ENCODE measurements around the gene GPR63.

The GPR63 gene

GRCh38 chr6:96816301-96816817 lies 20.9 kb downstream of the GPR63 start:
- DNase-seq: peak; percentile 62

DNA sequence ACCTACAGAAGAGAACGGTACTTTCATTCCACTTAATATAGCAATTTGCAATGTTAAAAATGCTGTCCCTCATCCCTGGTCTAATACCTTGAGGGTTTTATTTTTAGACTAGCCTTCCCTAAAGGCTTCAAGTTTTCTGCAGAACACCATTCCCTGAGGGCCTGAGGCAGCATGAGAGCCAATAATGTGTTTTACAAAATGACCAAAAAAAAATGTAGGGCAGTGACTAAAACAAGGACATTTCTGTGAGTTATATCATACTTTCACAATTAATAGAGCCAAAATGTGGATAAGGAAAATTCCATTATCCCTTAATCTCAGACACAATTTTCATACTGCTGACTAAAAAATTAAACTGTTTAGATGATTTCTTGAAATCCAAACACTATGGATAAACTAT lies 22.7 kb downstream of the GPR63 start:
- no peak for DNase-seq

GRCh38 chr6:96812077-96812703 lies 25.1 kb downstream of the GPR63 start:
- peak; percentile 67 for DNase-seq

- DNase-seq: no peak
Observed at GRCh38 chr6:96811670-96812069, 25.6 kb downstream of the GPR63 start.

DNA sequence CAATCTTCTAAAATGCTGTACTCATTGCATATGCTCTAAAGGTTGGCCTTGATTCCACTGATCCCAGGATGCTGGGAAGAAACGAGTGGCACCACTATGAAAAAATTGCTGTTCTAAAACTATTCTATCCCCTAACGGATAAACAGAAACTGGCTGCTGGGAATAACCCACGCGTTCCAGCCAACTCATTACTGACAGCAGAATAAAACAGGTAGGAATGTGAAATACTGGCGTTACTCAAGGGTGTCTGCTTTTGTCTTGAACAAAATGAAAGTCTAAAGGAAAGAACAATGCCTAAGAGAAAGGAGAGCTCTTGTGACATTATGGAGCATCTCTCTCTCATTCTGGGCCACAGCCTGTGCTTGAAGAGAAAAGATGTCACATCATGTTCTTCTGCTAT lies 26.1 kb downstream of the GPR63 start:
- DNase-seq: peak; percentile 14

GRCh38 chr6:96809119-96809518 lies 28.2 kb downstream of the GPR63 start:
- DNase-seq: no peak

GRCh38 chr6:96803106-96803481 lies 34.2 kb downstream of the GPR63 start:
- no peak for DNase-seq

GRCh38 chr6:96795481-96795880 lies 41.8 kb downstream of the GPR63 start:
- no peak for DNase-seq

GRCh38 chr6:96794980-96795379 lies 42.3 kb downstream of the GPR63 start:
- no peak for DNase-seq

DNA sequence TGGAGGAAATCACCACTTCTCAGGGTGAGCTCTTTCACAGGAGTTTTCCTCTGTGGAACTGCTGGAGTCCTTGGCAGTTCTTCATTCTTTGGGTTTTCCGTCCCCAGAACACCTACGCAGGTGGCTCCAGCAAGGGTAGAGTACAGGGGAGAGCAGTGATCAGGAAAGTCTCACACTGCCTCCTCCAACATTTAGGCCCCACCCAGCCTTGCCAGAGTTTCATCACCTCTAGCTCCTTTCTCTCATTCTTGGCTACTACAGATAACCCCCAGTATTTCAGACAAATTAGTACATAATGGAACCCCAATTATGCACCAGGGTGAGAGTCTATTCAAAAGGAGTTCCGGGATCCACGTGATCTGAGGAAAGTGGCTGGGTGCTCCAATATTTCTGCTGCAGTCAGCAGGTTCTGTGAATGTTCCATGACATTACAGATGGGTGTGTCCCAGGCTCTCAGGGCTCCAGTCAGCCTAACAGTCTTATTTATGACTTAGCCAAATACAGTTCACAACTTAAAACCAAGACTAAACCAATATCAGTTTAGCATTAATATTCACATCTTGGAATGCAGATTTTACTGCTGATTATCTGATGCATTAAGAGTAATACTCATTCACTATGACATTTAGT lies 44.6 kb downstream of the GPR63 start:
- DNase-seq: no peak

GRCh38 chr6:96789871-96790270 lies 47.4 kb downstream of the GPR63 start:
- DNase-seq: no peak

DNA sequence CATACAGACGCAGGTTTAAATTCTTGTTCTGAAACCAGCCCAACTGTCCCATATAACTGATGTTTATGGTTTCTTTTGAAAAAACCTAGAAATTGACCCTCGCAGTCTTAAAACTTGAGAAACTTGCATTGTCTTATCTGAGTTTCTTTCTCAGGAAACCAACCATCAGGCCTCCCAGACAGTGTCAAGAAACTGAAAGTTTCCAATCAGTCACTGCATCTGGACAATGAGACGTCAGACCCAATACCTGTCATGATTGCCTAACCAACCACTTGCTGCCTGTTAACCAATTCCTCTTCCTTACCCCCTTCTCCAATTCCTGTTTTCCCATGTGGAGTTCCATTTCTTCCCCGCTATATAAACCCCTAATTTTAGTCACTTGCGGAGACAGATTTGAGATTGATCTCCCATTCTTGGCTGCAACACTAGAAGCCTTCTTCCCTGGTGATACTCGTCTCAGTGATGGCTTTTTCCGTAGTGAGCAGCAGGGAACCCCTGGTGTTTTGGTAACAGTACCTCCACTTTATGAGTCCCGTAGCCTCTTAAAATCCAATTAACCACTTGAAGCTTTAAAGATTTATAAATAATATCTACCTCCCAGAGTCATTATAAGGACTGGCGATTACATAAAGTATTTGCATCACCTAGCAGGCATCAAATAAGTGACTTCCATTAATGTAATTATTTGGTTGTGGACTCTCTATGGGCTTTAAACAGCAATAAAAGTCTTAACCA lies 49.3 kb downstream of the GPR63 start:
- DNase-seq: no peak

DNA sequence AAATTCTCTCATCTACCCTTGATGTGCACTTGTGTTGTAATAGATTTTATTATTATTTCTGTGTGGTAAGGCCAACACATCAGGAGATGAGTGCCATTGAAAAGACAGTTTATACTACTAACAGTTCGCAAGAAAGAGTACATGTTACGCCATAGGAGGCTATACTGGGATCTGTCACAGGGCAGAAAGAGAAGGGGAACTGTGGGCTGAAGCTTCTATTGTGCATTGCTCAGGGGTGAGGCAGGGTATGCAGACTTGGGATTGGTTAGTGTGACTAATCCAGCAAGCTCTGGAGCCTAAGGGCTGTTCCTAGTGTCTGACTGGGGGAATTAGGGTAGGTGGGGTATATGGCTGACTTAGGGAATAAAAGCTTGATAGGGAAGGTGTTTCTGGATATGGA lies 50.9 kb downstream of the GPR63 start:
- DNase-seq: no peak

GRCh38 chr6:96784650-96785049 lies 52.6 kb downstream of the GPR63 start:
- no peak for DNase-seq

- DNase-seq: no peak
Observed at GRCh38 chr6:96783307-96783706, 54.0 kb downstream of the GPR63 start.

DNA sequence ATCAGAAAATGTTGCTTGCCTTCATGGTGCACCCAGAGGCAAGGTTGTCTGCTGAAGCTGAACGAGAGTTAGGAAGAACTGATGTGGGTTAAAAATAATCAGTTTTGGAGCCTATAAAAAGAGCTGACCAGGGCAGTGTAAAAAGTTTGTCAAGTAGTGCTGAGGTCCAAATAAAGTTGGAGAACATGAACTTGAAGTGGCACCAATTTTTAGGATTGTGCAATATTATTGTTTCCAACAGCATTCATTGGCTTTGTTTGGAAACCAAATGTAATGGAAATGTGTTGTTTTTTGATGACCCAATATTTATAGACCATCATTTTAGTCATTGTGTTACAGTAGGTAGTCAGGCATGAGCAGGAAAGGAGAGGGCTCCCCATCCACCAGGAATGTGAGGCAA lies 55.7 kb downstream of the GPR63 start:
- DNase-seq: no peak

- no peak for DNase-seq
Observed at GRCh38 chr6:96777113-96777512, 60.2 kb downstream of the GPR63 start.

DNA sequence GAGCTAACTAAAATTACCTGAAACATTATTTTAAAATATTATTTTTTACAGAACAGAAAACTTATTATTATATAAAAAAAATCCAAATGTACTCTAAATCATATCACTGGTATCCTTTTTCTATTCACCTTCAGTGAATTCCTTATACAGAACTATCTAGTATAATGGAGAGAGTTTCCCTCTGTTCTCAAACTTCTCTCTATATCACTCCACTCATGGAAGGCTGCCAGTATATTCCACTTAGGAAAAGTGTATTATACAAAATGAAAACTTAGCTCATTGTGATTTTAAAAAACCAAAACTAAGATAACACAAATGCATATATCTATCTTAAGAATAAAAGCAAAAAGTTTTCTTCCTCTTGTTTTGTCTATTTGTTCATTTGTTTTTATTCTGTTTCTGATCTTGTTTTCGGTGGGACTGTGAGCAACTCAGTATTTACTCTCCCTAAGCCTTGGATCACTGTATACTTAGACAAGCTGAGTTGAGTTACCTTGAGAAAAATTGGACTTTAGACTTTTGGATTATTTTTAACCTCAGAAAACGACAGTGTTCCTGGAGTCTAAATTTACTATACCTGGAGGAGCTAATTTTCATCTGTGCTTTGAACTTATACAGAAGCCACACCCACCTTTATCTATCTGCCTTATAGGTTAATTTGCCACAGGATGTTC lies 61.4 kb downstream of the GPR63 start:
- no peak for DNase-seq

DNA sequence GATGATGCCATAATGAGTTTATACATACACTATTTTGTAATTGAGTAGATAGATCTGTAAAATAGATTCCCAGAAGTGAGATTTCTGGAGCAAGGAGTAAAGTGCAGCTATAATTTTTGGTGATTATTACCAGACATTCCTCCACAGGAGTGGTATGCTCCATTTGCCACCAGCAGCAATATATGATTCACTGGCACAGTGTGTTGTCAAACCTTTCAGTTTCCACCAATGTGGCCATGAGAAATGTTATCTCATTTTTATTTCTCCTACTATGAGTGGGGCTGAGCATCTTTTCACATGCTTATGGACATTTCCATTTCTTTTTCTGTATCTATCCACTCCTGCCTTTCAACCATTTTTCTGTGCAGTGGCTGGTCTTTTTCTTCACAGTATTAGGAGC lies 70.5 kb downstream of the GPR63 start:
- DNase-seq: no peak

GRCh38 chr6:96762599-96762998 lies 74.7 kb downstream of the GPR63 start:
- DNase-seq: no peak

- DNase-seq: no peak
Observed at GRCh38 chr6:96761794-96762193, 75.5 kb downstream of the GPR63 start.

- DNase-seq: no peak
Observed at GRCh38 chr6:96760153-96760687, 77.1 kb downstream of the GPR63 start.

- DNase-seq: no peak
Observed at GRCh38 chr6:96755096-96755495, 82.2 kb downstream of the GPR63 start.

Measured in HCEC 1CT (cell line).